Measurements from ENCODE around the gene ZDHHC16.

ZDHHC16 gene

GRCh38 chr10:97485647-97486281, 39.8 kb downstream of the ZDHHC16 start:
- no peak overlapping the region for H3K4me3 ChIP-seq (ENCODE audit: low read length)
- DNase-seq (ENCODE audit: low read depth): no peak
- no peak for TF ChIP-seq CTCF (conservative IDR thresholded peaks at IDR 0.05; ENCODE audit: low read depth, low read length)

GRCh38 chr10:97490592-97490991, 44.6 kb downstream of the ZDHHC16 start:
- peak; percentile 94 for DNase-seq (ENCODE audit: low read depth)

GRCh38 chr10:97494151-97494550, 48.2 kb downstream of the ZDHHC16 start:
- TF ChIP-seq CTCF (conservative IDR thresholded peaks at IDR 0.05; ENCODE audit: low read depth, low read length): no peak
- no peak for DNase-seq (ENCODE audit: low read depth)
- H3K4me3 ChIP-seq (ENCODE audit: low read length): no peak overlapping the region

More at GRCh38 chr10:97490592-97490991, 44.6 kb downstream of the ZDHHC16 start:
- TF ChIP-seq CTCF (conservative IDR thresholded peaks at IDR 0.05; ENCODE audit: low read depth, low read length): no peak
- H3K4me3 ChIP-seq (ENCODE audit: low read length): no peak overlapping the region

GRCh38 chr10:97494863-97495506, 49.0 kb downstream of the ZDHHC16 start:
- TF ChIP-seq CTCF (conservative IDR thresholded peaks at IDR 0.05; ENCODE audit: low read depth, low read length): no peak
- DNase-seq (ENCODE audit: low read depth): peak; percentile 77
- peak overlapping the region; percentile 16 for H3K4me3 ChIP-seq (ENCODE audit: low read length)

GRCh38 chr10:97497572-97498075, 51.6 kb downstream of the ZDHHC16 start:
- TF ChIP-seq CTCF (conservative IDR thresholded peaks at IDR 0.05; ENCODE audit: low read depth, low read length): no peak
- no peak for DNase-seq (ENCODE audit: low read depth)

GRCh38 chr10:97498076-97498840, 52.3 kb downstream of the ZDHHC16 start, which contains the start of gene MMS19:
Gene MMS19 (minus strand): TSS chr10:97498422. CDS start chr10:97498384, 38 bp downstream.
- H3K4me3 ChIP-seq (ENCODE audit: low read length): peak within 1 kb of the TSS; percentile 95
- no peak for TF ChIP-seq CTCF (conservative IDR thresholded peaks at IDR 0.05; ENCODE audit: low read depth, low read length)
- peak; percentile 91 for DNase-seq (ENCODE audit: low read depth)

More at GRCh38 chr10:97497572-97498075, 51.6 kb downstream of the ZDHHC16 start:
- peak overlapping the region; percentile 95 for H3K4me3 ChIP-seq (ENCODE audit: low read length)

All from retinal pigment epithelial cell (primary cell).